ENCODE data around the gene DUOX1.
"Not testable (repeated sequence)": the region's sequence is repeated elsewhere in the genome, so short reads cannot be mapped to it uniquely, and the experiment has no call there.

The DUOX1 gene

DNA sequence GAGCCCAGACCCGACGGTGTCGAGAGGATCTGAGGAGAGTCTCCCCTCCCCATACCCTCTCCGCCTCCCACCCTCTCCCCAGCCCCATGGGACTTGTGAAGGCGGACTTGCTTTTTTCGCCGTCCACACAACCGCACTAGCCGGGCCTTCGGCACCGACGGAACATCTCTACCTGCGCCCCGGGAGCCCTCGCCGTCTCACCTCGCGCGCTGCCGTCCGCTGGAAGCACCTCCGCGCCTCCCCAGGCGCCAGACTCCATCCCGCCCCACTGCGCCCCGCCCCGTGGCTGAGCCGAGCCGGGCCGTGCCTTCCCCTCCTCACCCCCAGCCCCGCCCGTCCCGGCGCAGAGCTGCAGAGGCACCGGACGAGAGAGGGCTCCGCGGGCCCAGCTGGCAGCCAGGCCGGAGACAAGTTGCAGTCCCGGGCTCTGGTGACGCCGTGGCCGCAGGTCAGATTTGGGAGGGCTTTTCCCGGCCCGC, at the start of gene DUOX1, which contains the start of gene DUOXA1:
TSS of gene DUOX1 (plus strand) at position 344 of the 479 bp plus-strand sequence. CDS start 1,973 bp downstream, outside the sequence.
TSS of gene DUOXA1 (minus strand) at position 229 of the 479 bp plus-strand sequence. CDS start 6,865 bp downstream, outside the sequence.
- no peak for DNase-seq (ENCODE audit: low read depth, low spot score)

DNA sequence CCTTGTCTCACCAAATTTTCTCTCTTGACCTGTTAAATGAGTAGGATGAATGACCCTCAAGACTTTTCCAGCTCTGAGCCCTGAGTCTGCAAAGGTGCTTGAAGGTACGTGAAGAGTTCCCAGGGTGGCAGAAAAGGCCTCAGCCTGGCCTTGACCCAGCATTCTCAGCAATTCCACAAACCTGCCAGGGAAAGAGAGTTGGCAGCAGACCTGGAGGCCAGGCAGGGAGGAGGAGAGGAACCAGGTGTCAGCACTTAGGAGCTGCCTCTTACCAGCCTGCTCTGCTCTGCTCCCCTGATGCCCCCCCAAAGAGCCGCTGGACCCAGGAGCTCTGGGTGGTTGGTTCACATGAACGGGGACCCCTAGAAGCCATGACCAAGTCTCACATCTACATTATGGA, 49.2 kb upstream of the DUOX1 start:
- DNase-seq (ENCODE audit: low read depth, low spot score), result not testable (repeated sequence)

DNA sequence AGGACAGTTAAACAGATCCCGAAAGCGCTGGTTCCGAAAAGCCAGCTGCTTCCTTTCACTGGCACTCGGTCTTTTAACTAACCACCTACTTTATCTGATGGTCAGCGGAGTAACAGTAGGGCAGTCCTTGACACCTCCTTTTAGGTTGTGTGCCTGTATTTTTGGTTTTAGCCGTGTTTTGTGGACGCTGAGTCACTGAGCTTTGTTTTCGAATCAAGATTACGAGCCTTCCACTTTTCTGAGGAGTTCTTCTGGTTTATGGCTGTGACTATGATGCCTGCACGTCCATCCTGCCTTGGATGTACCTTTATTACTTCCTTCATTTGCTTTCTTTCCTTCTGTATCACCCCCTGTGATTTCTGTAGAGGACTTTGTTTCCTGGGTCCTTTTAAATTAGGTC, 47.4 kb upstream of the DUOX1 start:
- DNase-seq (ENCODE audit: low read depth, low spot score), result not testable (repeated sequence)

DNA sequence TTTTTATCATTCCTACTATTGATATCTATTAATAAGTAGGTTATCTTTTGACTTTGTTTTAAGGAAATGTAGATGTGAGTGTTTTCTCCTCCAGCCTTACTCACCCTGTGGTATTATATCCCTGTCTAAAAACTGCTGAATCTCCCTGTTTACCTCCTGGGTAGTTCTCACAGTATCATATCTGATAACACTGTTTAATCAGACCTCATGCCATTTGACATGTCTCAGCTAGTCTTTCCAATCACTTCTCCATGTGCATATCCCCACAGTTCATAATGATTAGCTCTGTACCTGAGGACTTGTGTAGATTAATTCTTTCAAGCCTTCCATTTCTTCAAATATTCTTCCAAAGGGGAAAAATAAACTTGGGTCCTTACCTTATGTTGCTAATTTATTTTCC, 46.6 kb upstream of the DUOX1 start:
- DNase-seq (ENCODE audit: low read depth, low spot score), result no peak

DNA sequence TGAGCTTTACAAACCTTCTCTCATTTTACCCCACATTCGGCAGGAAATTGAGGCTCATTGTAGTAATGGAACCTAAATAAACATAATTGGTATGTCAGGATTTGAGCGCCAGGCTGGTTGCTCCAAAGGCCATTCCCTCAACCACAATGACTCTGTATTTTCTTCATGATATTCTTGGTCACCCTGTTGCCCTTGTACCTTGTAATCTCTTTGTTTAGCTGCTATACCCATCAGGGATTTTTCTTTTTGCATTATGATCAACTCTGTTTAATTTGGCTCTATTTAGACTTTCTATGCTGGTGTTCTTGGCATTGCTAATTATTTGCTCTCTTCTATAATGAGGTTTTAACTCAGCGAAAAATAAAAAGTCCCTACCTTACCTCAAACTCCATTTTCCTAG, 45.6 kb upstream of the DUOX1 start:
- no peak for DNase-seq (ENCODE audit: low read depth, low spot score)

DNA sequence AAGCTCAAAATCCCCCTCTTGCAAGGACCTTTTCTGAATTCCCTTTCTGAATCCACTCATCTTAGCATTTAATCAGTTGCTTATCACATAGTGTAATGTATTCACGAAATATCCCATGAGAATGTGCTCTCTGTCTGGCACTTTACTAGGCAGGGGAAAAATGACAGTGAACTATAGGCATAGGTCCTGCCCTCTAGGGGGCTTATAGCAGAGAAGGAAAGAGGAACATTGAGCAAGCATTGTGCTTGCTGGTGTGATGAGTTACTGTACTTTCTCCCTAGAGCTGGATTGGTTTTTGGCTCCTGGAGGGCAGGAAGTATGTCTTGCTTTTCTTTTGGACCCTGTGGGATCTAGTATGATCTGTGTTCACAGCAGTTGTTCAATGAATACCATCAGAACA, 42.3 kb upstream of the DUOX1 start:
- no peak for DNase-seq (ENCODE audit: low read depth, low spot score)

DNA sequence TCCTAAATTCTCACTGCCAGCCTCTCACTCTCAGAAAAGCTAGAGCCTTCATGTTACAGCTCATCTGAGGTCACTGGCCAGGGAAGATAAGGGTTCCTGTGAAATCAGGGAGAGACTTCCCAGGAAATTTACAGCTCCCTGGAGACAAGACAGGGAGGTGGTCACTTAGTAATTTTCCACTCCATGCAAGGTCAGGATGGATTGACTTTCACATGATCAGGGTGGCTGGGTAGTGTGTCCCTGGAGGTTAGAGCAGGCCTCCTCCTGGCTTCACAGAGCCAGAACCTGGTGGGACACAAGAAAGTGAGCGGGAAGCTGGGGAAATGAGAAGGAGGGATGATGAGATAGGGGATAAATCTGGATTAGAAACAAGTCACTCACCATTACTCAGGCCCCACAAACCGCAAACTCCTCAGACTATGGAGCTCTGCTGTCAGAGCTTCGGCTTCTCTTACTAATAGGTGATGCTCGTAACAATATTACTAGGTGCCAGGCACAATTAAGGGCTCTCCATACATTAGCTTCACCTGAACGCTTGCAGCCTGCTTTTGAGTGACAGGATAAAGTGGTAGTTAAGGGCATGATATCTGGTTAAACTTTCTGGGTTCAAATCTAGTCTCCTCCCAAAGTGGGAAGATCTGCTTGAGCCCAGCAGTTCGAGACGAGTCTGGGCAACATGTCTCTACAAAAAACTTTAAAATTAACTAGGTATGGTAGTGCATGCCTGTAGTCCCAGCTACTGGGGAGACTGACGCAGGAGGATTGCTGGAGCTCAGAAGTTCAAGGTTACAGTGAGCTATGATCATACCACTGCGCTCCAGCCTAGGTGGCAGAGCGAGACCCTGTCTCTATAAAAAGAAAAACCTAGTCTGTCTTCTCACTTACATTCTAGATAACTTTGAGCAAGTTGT, 40.7 kb upstream of the DUOX1 start:
- DNase-seq (ENCODE audit: low read depth, low spot score), result no peak

DNA sequence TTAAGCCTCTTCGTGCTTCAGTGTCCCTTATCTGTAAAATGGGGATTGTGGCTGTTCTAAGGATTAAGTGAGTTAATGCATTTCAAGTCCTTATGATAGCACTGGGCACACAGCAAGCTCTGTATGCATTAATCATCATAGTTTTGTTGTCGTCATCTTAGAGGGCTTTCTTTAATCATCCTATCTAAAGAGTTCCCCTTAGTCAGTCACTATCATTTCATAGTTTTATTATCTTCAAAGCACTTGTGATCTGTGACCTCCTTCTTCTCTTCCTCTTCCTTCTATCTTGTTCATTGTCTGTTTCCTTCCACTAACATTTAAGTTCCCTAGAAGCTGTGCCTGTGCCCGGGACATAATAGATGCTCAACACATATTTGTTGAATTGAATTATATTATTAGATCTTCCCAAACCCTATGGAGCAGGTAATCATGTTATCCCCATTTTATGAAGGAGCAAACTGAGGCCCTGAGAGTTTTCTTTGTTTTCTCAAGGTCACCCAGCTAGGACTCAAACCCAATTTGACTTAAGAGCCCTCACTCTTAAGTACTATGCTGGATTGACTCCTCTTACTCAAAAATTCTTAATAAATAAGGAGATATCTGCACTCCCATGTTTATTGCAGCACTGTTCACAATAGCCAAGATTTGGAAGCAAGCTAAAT, 40.0 kb upstream of the DUOX1 start:
- DNase-seq (ENCODE audit: low read depth, low spot score), result no peak

DNA sequence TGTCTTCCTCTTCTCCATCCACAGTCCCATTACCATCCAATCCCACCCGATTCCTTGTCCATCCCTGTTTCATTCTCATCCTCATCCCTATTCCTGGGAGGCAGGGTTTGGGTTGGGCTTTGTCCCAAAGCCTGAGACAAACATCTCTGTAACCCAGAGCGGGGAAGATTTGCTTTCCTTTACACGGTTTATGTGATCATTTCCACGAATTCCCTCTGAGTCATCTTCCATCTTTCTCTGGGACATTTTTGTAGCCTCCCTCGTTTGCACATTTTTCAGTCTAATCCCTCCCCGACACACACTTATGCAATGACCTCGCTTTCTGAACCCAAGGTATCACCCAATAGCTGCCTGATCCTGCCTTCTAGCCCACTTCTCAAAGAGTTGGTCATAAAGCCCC, 38.6 kb upstream of the DUOX1 start:
- no peak for DNase-seq (ENCODE audit: low read depth, low spot score)

DNA sequence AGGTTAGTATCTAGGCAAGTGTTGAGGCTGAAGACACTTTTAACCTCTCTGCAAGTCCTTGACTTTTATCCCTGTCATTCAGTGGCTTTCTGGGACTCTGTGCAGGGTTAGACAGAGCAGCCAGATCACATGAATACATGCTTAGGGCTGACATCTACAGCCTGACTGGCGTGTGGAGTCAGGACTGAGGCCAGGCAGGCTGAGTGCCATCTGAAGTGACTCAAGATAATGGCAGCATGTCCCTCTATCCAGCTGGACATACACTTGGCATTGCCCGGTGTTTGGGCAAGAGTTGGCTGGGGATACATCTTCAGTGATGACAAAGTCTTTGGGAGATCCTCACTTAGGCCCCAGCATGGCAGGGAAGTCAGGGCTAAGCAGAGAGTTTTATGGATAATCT, 38.2 kb upstream of the DUOX1 start:
- no peak for DNase-seq (ENCODE audit: low read depth, low spot score)

DNA sequence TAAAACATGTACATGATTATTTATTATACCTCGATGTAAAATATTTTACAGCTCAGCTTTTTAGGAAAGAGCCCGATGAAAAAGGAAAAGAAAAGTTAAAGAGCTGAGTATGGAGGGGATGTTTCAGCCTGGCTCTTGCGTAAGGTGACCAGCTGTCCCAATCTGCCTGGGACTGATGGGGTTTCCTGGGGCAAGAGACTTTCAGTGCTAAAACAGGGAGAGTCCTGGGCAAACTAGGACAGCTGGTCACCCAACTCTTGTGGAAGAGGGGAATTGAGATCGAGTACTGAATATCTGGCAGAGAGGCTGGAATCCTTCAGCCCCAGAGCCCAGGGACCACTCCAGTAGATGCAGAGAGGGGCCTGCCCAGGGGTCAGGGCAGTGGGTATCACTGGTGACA, 36.8 kb upstream of the DUOX1 start:
- DNase-seq (ENCODE audit: low read depth, low spot score), result no peak

DNA sequence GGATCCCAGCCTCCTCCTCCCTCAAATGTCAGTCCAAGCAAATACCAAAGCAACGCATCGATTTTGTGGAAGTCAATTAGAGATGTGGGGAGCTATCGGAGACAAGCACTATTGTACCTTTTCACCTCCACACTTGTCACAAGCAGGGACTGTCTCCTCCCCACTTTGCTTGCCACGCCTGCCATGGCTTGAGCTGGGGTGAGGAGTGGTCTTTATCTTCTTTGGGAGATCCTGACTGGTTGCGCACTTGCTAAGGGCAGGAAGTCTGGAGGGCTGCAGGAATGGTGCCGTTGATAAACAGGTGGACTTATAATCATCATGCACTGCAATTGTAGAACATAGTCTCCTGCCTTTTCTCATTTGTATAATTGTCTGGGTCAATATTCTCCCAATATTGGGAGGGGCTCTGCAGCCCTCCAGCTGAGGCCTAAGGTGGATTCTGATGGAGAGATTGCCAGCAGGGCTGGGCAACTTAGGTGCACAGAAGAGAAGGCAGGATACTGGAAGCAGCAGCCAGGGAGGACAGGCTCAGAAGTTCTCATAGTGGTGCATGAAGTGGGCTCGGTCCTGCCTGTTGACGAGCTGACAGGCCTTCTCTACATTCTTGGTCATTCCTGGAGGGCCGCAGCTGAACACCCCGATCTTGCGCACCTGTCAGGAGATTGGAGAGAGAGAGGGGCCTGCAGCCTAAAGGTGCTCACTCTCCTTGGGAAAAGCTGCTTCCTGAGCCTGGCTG, 36.0 kb upstream of the DUOX1 start:
- DNase-seq (ENCODE audit: low read depth, low spot score), result no peak

DNA sequence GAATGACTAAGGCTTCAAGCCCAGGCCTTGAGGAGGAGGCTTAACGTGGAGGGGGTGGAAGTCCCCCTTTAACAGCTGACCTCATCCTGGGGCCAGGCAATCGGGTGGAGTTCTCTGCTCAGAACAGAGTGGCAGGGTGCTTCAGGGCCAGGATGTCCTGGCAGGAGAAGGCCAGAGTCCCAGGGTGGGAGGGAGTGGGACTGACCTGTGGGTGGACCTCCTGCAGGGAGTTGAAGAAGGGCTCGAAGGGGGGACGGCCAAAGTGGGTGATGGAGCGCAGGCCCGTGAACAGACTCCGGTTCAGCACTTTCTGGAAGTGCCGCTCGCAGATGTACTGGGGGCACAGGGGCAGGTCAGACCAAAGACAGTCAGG, 35.5 kb upstream of the DUOX1 start:
- no peak for DNase-seq (ENCODE audit: low read depth, low spot score)

DNA sequence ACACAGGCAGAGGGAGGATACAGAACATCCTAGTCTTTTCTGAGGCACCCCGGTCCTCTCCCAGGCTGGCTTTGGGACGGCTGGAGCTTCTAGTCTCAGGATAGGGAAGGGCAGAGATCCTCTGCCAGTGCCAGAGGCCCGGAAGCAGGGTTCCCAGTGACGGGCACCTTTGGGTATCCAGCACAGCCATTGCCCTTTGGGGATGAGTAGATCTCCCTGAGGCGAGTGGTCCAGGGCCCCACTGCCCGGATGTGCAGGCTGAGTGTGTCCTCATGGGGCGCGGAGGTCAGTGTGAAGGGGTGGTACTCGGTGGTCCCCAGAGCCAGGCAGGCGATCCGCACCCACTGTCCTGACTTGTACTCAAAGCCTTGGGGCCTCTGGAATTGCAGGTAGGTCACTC, 34.1 kb upstream of the DUOX1 start:
- DNase-seq (ENCODE audit: low read depth, low spot score), result no peak

DNA sequence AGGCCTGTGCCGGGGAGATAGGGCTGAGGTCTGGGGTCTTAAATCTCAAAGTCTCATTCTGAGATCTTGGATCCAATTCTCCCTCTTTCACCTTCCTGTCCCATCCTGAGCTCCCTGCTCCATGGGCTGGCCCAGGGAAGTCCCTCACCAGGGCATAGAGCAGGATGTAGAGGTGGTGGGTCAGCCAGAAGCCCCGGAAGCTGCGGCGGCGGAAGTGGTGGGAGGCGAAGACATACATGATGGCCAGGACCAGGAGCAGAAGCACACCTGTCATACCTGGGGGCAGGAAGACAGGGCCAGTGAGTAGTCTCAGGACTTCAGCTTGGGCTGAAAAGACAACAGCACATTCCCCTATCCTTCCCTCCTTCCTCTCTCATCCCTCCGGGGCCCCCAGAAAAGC, 32.3 kb upstream of the DUOX1 start:
- DNase-seq (ENCODE audit: low read depth, low spot score), result no peak

DNA sequence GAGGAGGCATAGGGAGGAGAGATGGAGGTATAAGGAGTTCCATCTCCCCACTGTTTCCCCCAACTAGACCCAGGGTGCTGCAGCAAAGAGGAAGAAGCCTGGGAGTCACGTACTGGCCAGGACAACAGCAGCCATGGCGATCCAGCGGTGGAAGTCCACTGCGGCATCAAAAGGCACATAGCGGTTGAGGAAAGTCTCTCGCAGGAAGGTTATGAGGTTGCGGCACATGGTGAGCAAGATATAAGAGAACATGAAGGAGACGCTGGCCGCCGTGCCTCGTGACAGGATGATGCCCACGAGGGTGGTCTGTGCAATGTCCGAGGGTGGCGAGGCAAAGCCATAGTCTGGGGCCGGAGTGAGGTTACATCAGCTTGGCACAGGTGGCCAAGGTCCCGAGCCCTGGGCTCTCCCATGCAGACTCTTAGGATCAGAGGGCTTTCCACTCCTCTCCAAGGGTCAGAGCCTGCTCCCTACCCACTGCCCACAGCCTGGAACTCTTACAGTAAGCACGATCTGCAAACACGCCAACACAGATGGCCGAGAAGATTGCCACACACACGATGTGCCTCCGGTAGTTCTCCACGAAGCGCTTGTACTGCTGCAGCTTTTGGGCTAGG, 30.1 kb upstream of the DUOX1 start:
- DNase-seq (ENCODE audit: low read depth, low spot score), result no peak

DNA sequence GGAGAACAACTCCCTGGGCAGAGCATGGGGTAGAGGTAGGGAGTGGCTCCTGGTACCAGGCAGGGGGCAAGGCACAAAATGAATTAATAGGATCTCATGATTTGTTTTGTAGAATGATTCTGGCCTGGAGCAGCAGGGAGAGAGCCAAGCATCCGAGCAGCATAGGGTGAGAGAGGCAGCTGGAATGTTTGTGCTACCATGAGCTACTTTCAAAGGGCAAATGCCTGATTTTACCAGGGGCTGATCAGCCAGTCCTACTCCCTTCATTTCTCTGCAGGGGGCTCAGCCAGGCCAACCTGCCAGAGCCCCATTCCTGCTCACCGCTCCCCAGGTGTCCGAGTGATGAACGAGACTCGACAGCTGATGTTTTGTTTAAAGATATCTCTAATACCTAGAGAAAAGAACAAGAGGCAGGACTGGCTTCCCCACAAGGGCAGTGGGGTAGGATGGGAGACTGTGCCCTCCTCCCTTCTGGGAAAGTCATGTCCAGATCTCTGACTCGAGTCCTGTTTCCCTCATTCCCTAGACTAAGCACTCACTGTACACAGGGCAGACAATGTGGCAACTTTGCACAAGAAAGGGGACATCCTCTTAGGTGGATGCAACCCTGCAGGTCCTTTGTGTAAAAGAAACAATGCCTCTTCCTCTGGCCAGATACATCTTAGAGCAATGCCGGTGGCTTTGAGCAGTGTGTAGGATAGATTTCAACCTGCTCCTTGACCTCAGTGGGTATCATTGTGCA, 28.7 kb upstream of the DUOX1 start:
- DNase-seq (ENCODE audit: low read depth, low spot score), result no peak

DNA sequence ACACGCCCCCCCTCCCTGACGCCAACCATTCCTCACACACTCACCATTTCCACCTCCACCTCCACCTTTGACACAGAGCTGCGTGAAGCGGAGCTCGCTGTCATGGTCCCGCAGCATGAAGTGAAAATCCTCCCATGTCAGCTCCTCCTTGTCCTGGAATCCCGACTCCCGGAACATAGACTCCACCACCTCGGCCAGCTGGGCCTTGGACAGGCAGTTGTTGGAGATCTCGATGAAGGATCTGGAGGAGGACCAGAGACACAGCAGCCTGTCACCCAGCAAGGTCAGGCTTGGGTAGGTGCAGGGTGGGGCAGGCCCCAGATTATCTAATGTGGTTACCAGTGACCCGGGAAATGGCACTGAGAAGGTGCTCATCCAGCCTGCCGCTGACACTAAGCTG, 28.0 kb upstream of the DUOX1 start:
- DNase-seq (ENCODE audit: low read depth, low spot score), result no peak

DNA sequence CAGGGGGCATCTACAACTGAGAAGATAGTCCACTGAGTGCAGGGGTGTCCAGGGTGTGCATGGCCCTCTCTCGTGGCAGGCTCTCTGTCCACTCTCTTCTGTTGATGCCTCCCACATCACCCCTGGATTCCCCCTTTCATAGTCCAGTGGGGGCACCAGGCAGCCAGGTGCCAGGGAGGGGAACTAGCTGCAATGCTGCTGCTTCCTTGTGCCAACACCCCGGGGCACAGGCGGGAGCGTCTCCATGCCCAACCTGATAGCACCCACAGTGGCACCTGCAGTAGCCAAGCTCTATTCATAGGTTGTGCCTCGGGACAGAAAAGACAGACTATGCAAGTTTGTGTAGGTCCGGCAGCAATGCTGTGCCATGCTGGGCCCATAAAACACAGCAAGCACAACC, 27.6 kb upstream of the DUOX1 start:
- DNase-seq (ENCODE audit: low read depth, low spot score), result no peak

DNA sequence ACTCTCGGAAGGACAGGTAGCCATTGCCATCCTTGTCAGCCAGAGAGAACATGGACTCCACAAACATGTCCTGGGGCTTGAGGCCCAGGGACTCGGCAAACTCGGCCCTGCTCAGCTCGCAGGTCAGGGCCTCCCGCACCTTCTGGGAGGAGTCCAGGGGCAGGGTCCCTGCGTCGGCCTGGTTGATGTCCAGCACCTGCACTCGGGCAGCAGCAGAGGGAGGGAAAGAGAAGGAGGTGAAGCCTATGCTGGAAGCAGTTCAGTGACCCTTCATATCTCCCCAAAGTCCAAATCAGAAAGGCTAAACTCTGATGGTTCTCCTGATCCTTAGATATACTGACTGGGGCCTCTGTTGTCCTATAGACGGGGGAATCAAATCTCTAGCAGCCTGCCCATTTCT, 25.6 kb upstream of the DUOX1 start:
- DNase-seq (ENCODE audit: low read depth, low spot score), result not testable (repeated sequence)

DNA sequence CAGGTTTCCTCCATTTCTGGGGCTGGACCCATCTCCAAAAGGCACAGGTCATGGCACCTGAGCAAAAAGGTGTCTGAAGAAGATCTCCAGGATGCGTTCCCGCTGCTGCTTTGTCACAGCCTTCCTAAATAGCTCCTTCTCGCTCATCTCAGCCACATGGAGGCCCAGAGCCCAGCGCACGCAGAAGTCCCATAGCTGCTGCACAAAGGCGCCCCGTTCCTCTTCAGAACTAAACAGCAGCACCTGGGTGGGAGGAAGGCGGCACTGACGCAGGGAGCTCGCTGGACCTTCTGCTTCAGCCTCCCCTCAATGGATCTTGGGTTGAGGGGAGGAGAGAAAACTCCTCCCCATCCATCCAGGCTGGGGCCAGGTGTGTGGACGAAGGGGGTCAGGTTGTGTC, 24.2 kb upstream of the DUOX1 start:
- DNase-seq (ENCODE audit: low read depth, low spot score), result no peak
